K562 (cell line): ENCODE data around the gene MRPL33. TPM values are rescaled to one million over a fixed set of nuclear protein-coding genes. Genes with fewer than 3 reads are reported as not detected.

ENCODE experiments used
- ATAC-seq: fragments of 200-7000 bp; cut with Tn5 transposase; 3 replicates; pipeline ENCODE4 v1.9.1; 2020; ENCODE audit warnings: moderate library complexity
- BruUV-seq: library from RNA; stranded (reverse); fragments of 400-500 nt; replicated peaks from 2 replicates; lab custom pipeline; 2021; lab: Mats Ljungman, UMichigan
- CTCF ChIA-PET: fragments of 300-600 bp; formaldehyde crosslinking; extraction: SDS; loops from one replicate; lab custom pipeline; 2021; ENCODE audit warnings: low intra/inter-chr PET ratio; lab: Yijun Ruan, JAX
- POLR2A ChIA-PET: fragments of 300-600, 350-650 bp; sonication (Branson Sonifier 250); formaldehyde crosslinking; extraction: SDS; loops from one replicate; lab custom pipeline; 2021; ENCODE audit warnings: antibody characterized with exemption, inconsistent platforms; lab: Yijun Ruan, JAX
- DNase-seq, 4 experiments: peaks; one replicate each; pipeline versions ENCODE4 v3.0.0 to v3.0.0-alpha.2; 2011 to 2018; ENCODE audit warnings: low spot score in 3 of 4, mixed read lengths in 3 of 4; ENCODE audit errors: extremely low read depth in 1 of 4
- FAIRE-seq: peaks from 2 replicates; lab custom pipeline; 2011; peaks lifted over from hg19 to GRCh38; lab: Jason Lieb, UNC
- H2AFZ ChIP-seq: 2 replicates; pipeline ENCODE4 v1.6.0; 2011; ENCODE audit warnings: low read depth, low read length, control low read depth, inconsistent platforms
- H3K27ac ChIP-seq: fragments of 200-600 bp; 3 replicates; pipeline ENCODE4 v1.8.0; 2011; ENCODE audit warnings: low read depth, mild to moderate bottlenecking, control low read depth, inconsistent platforms, low read length, moderate library complexity, mixed read lengths; ENCODE audit errors: extremely low read depth
- H3K27me3 ChIP-seq, 2 experiments: fragments of 300-600 bp in 1 of 2; 2 replicates in 1 of 2; 3 replicates in 1 of 2; pipeline versions ENCODE4 v1.6.0 to v1.8.0; 2011; ENCODE audit warnings: inconsistent platforms in 2 of 2, low read length in 2 of 2, mild to moderate bottlenecking in 1 of 2, mixed read lengths in 1 of 2, moderate library complexity in 1 of 2; ENCODE audit not compliant: control insufficient read depth in 2 of 2, insufficient read depth in 2 of 2
- H3K36me3 ChIP-seq: fragments of 300-600 bp; 3 replicates; pipeline ENCODE4 v1.8.0; 2011; ENCODE audit warnings: mild to moderate bottlenecking, low read length, inconsistent platforms; ENCODE audit not compliant: control insufficient read depth, insufficient read depth
- H3K4me1 ChIP-seq, 2 experiments: fragments of 200-600 bp in 1 of 2; replicated peaks in 1 of 2; 2 replicates in 1 of 2; 3 replicates in 1 of 2; pipeline versions ENCODE4 v1.5.1 to v1.8.0; 2011; ENCODE audit warnings: inconsistent platforms in 2 of 2, low read length in 2 of 2, mild to moderate bottlenecking in 1 of 2, mixed read lengths in 1 of 2, moderate library complexity in 1 of 2; ENCODE audit not compliant: control insufficient read depth in 2 of 2, insufficient read depth in 2 of 2
- H3K4me2 ChIP-seq: 2 replicates; pipeline ENCODE4 v1.6.1; 2011; ENCODE audit warnings: low read length, control low read depth, inconsistent platforms, mixed read lengths; ENCODE audit not compliant: insufficient read depth
- H3K4me3 ChIP-seq: fragments of 200-600 bp; sonication (generic), shearing (Covaris generic); 2 replicates; pipeline ENCODE4 v1.5.1; 2016; ENCODE audit warnings: control low read depth, inconsistent platforms
- H3K79me2 ChIP-seq: fragments of 200-600 bp; 3 replicates; pipeline ENCODE4 v1.8.0; 2011; ENCODE audit warnings: low read length, inconsistent platforms; ENCODE audit not compliant: control insufficient read depth, insufficient read depth
- H3K9ac ChIP-seq, 2 experiments: 2 replicates each; pipeline versions ENCODE4 v1.6.0 to v1.6.1; 2011; ENCODE audit warnings: low read depth in 2 of 2, low read length in 2 of 2, control low read depth in 1 of 2, inconsistent platforms in 1 of 2, mild to moderate bottlenecking in 1 of 2, mixed read lengths in 1 of 2; ENCODE audit not compliant: insufficient read depth in 1 of 2
- H3K9me1 ChIP-seq: one replicate; pipeline ENCODE4 v1.6.0; 2011; ENCODE audit warnings: inconsistent platforms, mild to moderate bottlenecking, low read length, moderate library complexity; ENCODE audit not compliant: control insufficient read depth, insufficient read depth
- H3K9me3 ChIP-seq: replicated peaks from 2 replicates; pipeline ENCODE4 v1.5.1; 2011; ENCODE audit warnings: low read depth, low read length, inconsistent platforms; ENCODE audit not compliant: control insufficient read depth, insufficient read depth
- H4K20me1 ChIP-seq: replicated peaks from 2 replicates; pipeline ENCODE4 v1.6.1; 2011; ENCODE audit warnings: low read length, inconsistent platforms, mixed read lengths; ENCODE audit not compliant: control insufficient read depth, insufficient read depth
- POLR3G ChIP-seq: IDR thresholded peaks from 2 replicates; pipeline ENCODE4 v1.6.1; 2011; ENCODE audit not compliant: insufficient read length, insufficient replicate concordance; ENCODE audit errors: extremely low read depth
- RBM25 ChIP-seq: fragments of 200-400 bp; formaldehyde crosslinking; IDR thresholded peaks from 2 replicates; pipeline ENCODE4 v1.6.1; 2018; ENCODE audit warnings: low read length, low read depth, moderate library complexity; ENCODE audit not compliant: severe bottlenecking
- SNAPC5 ChIP-seq: fragments of 250-450 bp; sonication (Bioruptor Pico); IDR thresholded peaks from 2 replicates; pipeline ENCODE4 v1.8.0; 2021; ENCODE audit warnings: moderate library complexity, mild to moderate bottlenecking, inconsistent platforms
- SNRNP70 ChIP-seq: fragments of 200-400 bp; formaldehyde crosslinking; optimal IDR thresholded peaks from 2 replicates; pipeline ENCODE3; 2017; ENCODE audit warnings: low read depth, low read length
- SP1 ChIP-seq: sonication (generic); formaldehyde crosslinking; IDR thresholded peaks from 2 replicates; pipeline ENCODE4 v1.8.1; 2022; ENCODE audit warnings: mild to moderate bottlenecking, missing genetic modification reagents
- XRCC4 ChIP-seq: IDR thresholded peaks from one replicate; pipeline ENCODE4 v1.6.1; 2011; ENCODE audit not compliant: insufficient read depth, insufficient read length; ENCODE audit errors: extremely low read depth
- ZNF146 ChIP-seq: IDR thresholded peaks from one replicate; pipeline ENCODE4 v1.6.1; 2018; ENCODE audit warnings: missing compliant biosample characterization; ENCODE audit not compliant: unreplicated experiment
- ZNF253 ChIP-seq: fragments of 250-450 bp; sonication (Bioruptor Pico); conservative IDR thresholded peaks from 2 replicates; pipeline ENCODE4 v1.6.1; 2021; ENCODE audit warnings: mild to moderate bottlenecking
- WGBS: fragments of 100-300 bp; shearing (Covaris generic); methylation state at CpG from one replicate; pipeline ENCODE4 v1.1.6; 2016; ENCODE audit warnings: low coverage, mixed read lengths; ENCODE audit not compliant: insufficient coverage; ENCODE audit errors: missing lambda C conversion rate; 5-methylcytosine and 5-hydroxymethylcytosine counted together
- in situ Hi-C: fragments of 300-500 bp; cut with MboI; formaldehyde crosslinking; loops from 4 replicates; pipeline ENCODE4 v1.15.0; 2018; ENCODE audit warnings: inconsistent platforms, mixed read lengths
- intact Hi-C: fragments of 100-400 bp; cut with micrococcal nuclease; formaldehyde crosslinking; loops from 2 replicates; pipeline ENCODE4 v1.14.2; 2022
- polyA plus RNA-seq, 8 experiments: library from polyadenylated mRNA; depleted of rRNA in 4 of 8; stranded (reverse) in 5 of 8; unstranded in 3 of 8; fragments of >200 nt; fragmentation: Nextera tagmentation in 2 of 8; fragmentation: Illumina TruSeq in 1 of 8; extraction: Ambion mirVana in 2 of 8; extraction: Trizol in 1 of 8; gene quantifications; 2 replicates each; pipeline versions ENCODE4 v1.2.1 to v1.2.3, GENCODE V29; 2011 to 2014; ENCODE audit warnings: inconsistent platforms in 1 of 8, missing spikeins in 1 of 8
- total RNA-seq, 7 experiments: library from RNA; depleted of rRNA in 6 of 7; stranded (reverse); fragments of >200 nt in 6 of 7; fragmentation: Illumina TruSeq in 2 of 7; extraction: Trizol in 2 of 7; gene quantifications; 2 replicates each; pipeline versions ENCODE4 v1.2.1 to v1.2.3, GENCODE V29; 2011 to 2021; ENCODE audit warnings: low replicate concordance in 1 of 7

MRPL33 gene
- total and polyA plus RNA-seq, 9 of the 15 experiments (the other 6 are each of a cell fraction or from before 2014, with no cell fraction given) = 68.3 to 338 (median 226) TPM

GRCh38 chr2:27824401-27824800 is 52.9 kb downstream of the MRPL33 start:
- H3K9me3 ChIP-seq = no peaks in the 10 kb centered on the region; the same call in 1 of the 2 replicates
- H3K36me3 ChIP-seq = no peaks in the 10 kb centered on the region
- DNase-seq (no peak), FAIRE-seq (no peak)
- no peak overlapping the region for H3K4me2 ChIP-seq
- H3K27ac ChIP-seq = no peak overlapping the region
- H3K79me2 ChIP-seq = no peaks in the 10 kb centered on the region
- no peaks in the 10 kb centered on the region for H3K4me1 ChIP-seq
- no peaks in the 10 kb centered on the region for H3K9me1 ChIP-seq
- in situ Hi-C loops = no loop called here
- BruUV-seq = no TSS peak
- CTCF ChIA-PET = interaction anchor here (0.7 kb wide), 1 partner anchor 118 kb away, joined by 3 read pairs; no protein-coding TSS in a partner anchor
- peaks cover 3 to 4% of the 10 kb centered on the region in 2 experiments; a peak in 2 of 5 replicates for H3K27me3 ChIP-seq
- TF ChIP-seq XRCC4 (no peak), ZNF146 (CRISPR knock-in tag) (peak; percentile 58), SNAPC5 (no peak), SP1 (no peak), RBM25 (peak; percentile 62), POLR3G (no peak), SNRNP70 (no peak), ZNF253 (CRISPR knock-in tag) (no peak)
- TF ChIP-seq, all 486 proteins: peak for 2
- WGBS = 0% methylated on average over 1 of the region's 1 CpG
- no peaks in the 10 kb centered on the region for H4K20me1 ChIP-seq
- ATAC-seq = no peak
- no peak overlapping the region for H2AFZ ChIP-seq
- POLR2A ChIA-PET = no interaction called here
- no peak overlapping the region for H3K9ac ChIP-seq
- H3K4me3 ChIP-seq = no peak overlapping the region
- intact Hi-C loops = no loop called here
